ENCODE results near the gene TMED5. TPM values are rescaled to one million over a fixed set of nuclear protein-coding genes. Genes with fewer than 3 reads are reported as not detected.
A peak's percentile ranks its signal among the peaks of the same experiment; 100 is the strongest.

Gene TMED5
- polyA plus RNA-seq (20.1 and 22.3 TPM in 2 replicates), polyA minus RNA-seq (29.2 and 38.7 TPM in 2 replicates)

DNA sequence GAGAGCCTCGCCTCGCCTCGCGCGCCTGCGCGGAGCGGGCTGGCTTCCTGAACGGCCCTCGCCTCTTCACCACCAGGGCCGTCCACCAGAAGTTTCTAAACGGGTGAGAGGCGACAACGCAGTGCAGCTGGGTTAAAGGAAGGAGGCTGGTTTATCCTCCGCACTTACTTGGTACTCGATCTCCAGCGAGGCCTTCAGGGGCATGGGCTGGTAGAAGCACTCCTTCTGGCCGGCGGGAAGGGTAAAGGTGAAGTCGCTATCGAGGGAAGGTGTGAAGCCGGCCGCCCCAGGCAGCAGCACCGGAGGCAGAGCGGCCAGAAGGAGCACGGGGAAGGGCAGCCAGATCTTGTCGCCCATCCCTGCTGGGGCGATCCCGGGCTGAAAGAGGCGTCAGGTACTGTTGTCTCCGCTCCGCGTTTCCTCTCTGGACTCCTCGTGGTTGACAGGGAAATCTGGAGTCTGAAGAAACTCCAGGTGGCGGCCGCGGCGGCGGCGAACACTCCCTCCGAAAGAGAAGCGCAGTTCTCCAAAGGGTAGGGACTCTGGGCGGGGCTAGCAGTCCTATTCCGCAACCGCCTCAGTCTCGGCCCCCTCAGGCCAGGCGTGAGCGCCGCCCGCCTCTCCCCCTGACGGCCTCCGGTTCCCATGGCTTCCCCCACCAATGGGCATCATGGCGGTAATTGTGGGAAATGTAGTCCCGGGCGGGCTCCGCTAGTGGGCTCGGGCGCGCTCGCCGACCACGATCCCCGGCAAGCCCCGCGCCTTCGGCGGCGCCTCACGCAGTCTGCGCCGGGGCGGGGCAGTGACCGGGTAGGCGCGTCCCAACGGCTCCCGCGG, at the start of gene TMED5:
TMED5 (minus strand) TSS at position 528 of the 837 bp plus-strand sequence; CDS start at position 357, 171 bp downstream.
- H3F3A ChIP-seq (ENCODE audit: insufficient read depth, low read length, poor library complexity, severe bottlenecking) = no peaks in the 10 kb centered on the region
- H3K4me2 ChIP-seq (ENCODE audit: low read length) = peak within 1 kb of the TSS; percentile 43
- H3K27me3 ChIP-seq (ENCODE audit: insufficient read depth, low read depth, low read length) = no peaks in the 10 kb centered on the region
- H3K9ac ChIP-seq (ENCODE audit: low read length) = peak within 1 kb of the TSS; percentile 64
- no peaks in the 10 kb centered on the region for H3K36me3 ChIP-seq (ENCODE audit: insufficient read depth, low read length)
- no peaks in the 10 kb centered on the region for H3K9me3 ChIP-seq (ENCODE audit: low read length)
- H3K9me2 ChIP-seq (ENCODE audit: insufficient read depth, low read length) = no peaks in the 10 kb centered on the region
- H3K27ac ChIP-seq (ENCODE audit: low read length) = peak within 1 kb of the TSS; percentile 62
- H4K20me1 ChIP-seq (ENCODE audit: insufficient read depth) = no peaks in the 10 kb centered on the region
- H3K4me3 ChIP-seq (ENCODE audit: low read length) = peak within 1 kb of the TSS; percentile 80
- peaks cover 25% of the 10 kb centered on the region for H3K79me2 ChIP-seq (replicated peaks; ENCODE audit: insufficient read depth, low read length)
- peak within 1 kb of the TSS; percentile 90 for H2AFZ ChIP-seq (ENCODE audit: low read depth, low read length)
- TF ChIP-seq RAD21 (conservative IDR thresholded peaks at IDR 0.05) (peak; percentile 9), MXI1 (conservative IDR thresholded peaks at IDR 0.05; ENCODE audit: poor library complexity, severe bottlenecking) (no peak), TAF1 (IDR thresholded peaks at IDR 0.05; ENCODE audit: low read depth) (no peak), EZH2 (IDR thresholded peaks at IDR 0.05; ENCODE audit: borderline replicate concordance, insufficient read depth, low read length, poor library complexity, severe bottlenecking) (no peak), POLR2AphosphoS5 (IDR thresholded peaks at IDR 0.05) (peak; percentile 7), EP300 (conservative IDR thresholded peaks at IDR 0.05; ENCODE audit: poor library complexity, severe bottlenecking) (peak; percentile 14), SMC3 (conservative IDR thresholded peaks at IDR 0.05; ENCODE audit: poor library complexity) (no peak)
- TF ChIP-seq, protein P1, sequence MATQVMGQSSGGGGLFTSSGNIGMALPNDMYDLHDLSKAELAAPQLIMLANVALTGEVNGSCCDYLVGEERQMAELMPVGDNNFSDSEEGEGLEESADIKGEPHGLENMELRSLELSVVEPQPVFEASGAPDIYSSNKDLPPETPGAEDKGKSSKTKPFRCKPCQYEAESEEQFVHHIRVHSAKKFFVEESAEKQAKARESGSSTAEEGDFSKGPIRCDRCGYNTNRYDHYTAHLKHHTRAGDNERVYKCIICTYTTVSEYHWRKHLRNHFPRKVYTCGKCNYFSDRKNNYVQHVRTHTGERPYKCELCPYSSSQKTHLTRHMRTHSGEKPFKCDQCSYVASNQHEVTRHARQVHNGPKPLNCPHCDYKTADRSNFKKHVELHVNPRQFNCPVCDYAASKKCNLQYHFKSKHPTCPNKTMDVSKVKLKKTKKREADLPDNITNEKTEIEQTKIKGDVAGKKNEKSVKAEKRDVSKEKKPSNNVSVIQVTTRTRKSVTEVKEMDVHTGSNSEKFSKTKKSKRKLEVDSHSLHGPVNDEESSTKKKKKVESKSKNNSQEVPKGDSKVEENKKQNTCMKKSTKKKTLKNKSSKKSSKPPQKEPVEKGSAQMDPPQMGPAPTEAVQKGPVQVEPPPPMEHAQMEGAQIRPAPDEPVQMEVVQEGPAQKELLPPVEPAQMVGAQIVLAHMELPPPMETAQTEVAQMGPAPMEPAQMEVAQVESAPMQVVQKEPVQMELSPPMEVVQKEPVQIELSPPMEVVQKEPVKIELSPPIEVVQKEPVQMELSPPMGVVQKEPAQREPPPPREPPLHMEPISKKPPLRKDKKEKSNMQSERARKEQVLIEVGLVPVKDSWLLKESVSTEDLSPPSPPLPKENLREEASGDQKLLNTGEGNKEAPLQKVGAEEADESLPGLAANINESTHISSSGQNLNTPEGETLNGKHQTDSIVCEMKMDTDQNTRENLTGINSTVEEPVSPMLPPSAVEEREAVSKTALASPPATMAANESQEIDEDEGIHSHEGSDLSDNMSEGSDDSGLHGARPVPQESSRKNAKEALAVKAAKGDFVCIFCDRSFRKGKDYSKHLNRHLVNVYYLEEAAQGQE (IDR thresholded peaks at IDR 0.05; ENCODE audit: borderline replicate concordance) = peak; percentile 29
- TF ChIP-seq, protein P2, sequence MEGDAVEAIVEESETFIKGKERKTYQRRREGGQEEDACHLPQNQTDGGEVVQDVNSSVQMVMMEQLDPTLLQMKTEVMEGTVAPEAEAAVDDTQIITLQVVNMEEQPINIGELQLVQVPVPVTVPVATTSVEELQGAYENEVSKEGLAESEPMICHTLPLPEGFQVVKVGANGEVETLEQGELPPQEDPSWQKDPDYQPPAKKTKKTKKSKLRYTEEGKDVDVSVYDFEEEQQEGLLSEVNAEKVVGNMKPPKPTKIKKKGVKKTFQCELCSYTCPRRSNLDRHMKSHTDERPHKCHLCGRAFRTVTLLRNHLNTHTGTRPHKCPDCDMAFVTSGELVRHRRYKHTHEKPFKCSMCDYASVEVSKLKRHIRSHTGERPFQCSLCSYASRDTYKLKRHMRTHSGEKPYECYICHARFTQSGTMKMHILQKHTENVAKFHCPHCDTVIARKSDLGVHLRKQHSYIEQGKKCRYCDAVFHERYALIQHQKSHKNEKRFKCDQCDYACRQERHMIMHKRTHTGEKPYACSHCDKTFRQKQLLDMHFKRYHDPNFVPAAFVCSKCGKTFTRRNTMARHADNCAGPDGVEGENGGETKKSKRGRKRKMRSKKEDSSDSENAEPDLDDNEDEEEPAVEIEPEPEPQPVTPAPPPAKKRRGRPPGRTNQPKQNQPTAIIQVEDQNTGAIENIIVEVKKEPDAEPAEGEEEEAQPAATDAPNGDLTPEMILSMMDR (IDR thresholded peaks at IDR 0.05; ENCODE audit: poor library complexity, severe bottlenecking) = peak; percentile 31

DNA sequence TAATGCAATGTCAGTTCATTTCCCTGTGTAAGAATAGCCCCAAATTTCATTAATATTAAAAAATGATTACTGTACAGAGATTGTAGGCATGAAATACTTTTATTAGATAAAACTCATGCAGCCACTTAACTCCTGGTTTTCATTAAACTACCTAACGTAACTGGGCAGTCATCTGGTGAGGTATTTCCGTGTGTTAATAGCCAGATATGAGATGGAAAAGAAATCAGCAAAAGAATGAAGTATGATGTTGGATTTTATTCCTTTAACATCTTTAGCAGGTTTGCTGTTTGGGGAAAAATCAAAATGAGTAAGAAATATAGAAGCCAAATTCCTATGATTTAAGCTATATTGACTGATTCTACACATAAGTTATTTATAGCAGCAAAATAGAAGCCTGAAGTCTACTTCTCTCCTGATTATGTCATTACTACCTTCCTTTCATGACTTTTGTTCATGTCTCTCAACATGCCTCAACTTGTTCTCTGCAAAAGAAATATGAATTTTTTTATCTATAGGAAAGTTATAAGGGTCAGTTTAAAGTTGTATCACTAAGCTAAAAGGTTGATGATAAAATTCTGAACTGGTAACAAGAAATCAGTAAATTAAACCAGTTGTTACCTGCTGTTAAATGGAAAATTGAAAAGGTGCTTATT, 42.9 kb upstream of the TMED5 start:
- no peaks in the 10 kb centered on the region for H3K79me2 ChIP-seq (replicated peaks; ENCODE audit: insufficient read depth, low read length)
- no peak overlapping the region for H3K4me3 ChIP-seq (ENCODE audit: low read length)
- no peaks in the 10 kb centered on the region for H3K9me2 ChIP-seq (ENCODE audit: insufficient read depth, low read length)
- H3K9ac ChIP-seq (ENCODE audit: low read length) = no peak overlapping the region
- no peaks in the 10 kb centered on the region for H4K20me1 ChIP-seq (ENCODE audit: insufficient read depth)
- TF ChIP-seq, protein P2 (IDR thresholded peaks at IDR 0.05; ENCODE audit: poor library complexity, severe bottlenecking) = no peak
- no peak for TF ChIP-seq EZH2 (IDR thresholded peaks at IDR 0.05; ENCODE audit: borderline replicate concordance, insufficient read depth, low read length, poor library complexity, severe bottlenecking)
- TF ChIP-seq MXI1 (conservative IDR thresholded peaks at IDR 0.05; ENCODE audit: poor library complexity, severe bottlenecking) = no peak
- no peak for TF ChIP-seq RAD21 (conservative IDR thresholded peaks at IDR 0.05)
- no peak for TF ChIP-seq EP300 (conservative IDR thresholded peaks at IDR 0.05; ENCODE audit: poor library complexity, severe bottlenecking)
- no peak for TF ChIP-seq SMC3 (conservative IDR thresholded peaks at IDR 0.05; ENCODE audit: poor library complexity)
- no peak for TF ChIP-seq POLR2AphosphoS5 (IDR thresholded peaks at IDR 0.05)
- TF ChIP-seq TAF1 (IDR thresholded peaks at IDR 0.05; ENCODE audit: low read depth) = no peak
- TF ChIP-seq, protein P1 (IDR thresholded peaks at IDR 0.05; ENCODE audit: borderline replicate concordance) = no peak
- no peak overlapping the region for H3K4me2 ChIP-seq (ENCODE audit: low read length)
- no peaks in the 10 kb centered on the region for H3K9me3 ChIP-seq (ENCODE audit: low read length)
- no peaks in the 10 kb centered on the region for H3K27me3 ChIP-seq (ENCODE audit: insufficient read depth, low read depth, low read length)
- H3K36me3 ChIP-seq (ENCODE audit: insufficient read depth, low read length) = no peaks in the 10 kb centered on the region
- no peak overlapping the region for H3K27ac ChIP-seq (ENCODE audit: low read length)
- H2AFZ ChIP-seq (ENCODE audit: low read depth, low read length) = no peak overlapping the region
- H3F3A ChIP-seq (ENCODE audit: insufficient read depth, low read length, poor library complexity, severe bottlenecking) = no peaks in the 10 kb centered on the region
